Naive thymus-derived CD4-positive, alpha-beta T cell (primary cell): ENCODE measurements around the gene DIP2B. TPM values are rescaled to one million over a fixed set of nuclear protein-coding genes. Genes with fewer than 3 reads are reported as not detected.

Experiments
- ATAC-seq: fragments of 150-1000 bp; cut with Tn5 transposase; 2 replicates; pipeline ENCODE4 v1.10.0; 2021; ENCODE audit warnings: mild to moderate bottlenecking, moderate library complexity
- CTCF ChIA-PET: fragments of 350-600 bp; sonication (Branson Sonifier 250); formaldehyde crosslinking; loops from one replicate; lab custom pipeline; 2021; ENCODE audit warnings: antibody characterized with exemption; lab: Charles Lee
- POLR2A ChIA-PET: fragments of 350-600 bp; sonication (Branson Sonifier 250); formaldehyde crosslinking; loops from one replicate; lab custom pipeline; 2021; ENCODE audit warnings: antibody characterized with exemption, inconsistent platforms; lab: Charles Lee
- DNase-seq, 9 donors: peaks; one replicate each; pipeline versions ENCODE4 v3.0.0 to v3.0.0-alpha.2; 2020 to 2022; ENCODE audit warnings: mixed read lengths in 1 of 9
- H3K27ac ChIP-seq: one replicate; pipeline ENCODE4 v1.7.0; 2013; ENCODE audit warnings: mild to moderate bottlenecking, low read depth, low read length, moderate library complexity
- H3K27me3 ChIP-seq, 2 donors: one replicate each; pipeline ENCODE4 v1.7.0; 2013; ENCODE audit warnings: low read length in 2 of 2, mild to moderate bottlenecking in 2 of 2, moderate library complexity in 2 of 2; ENCODE audit not compliant: control insufficient read depth in 2 of 2, insufficient read depth in 2 of 2
- H3K36me3 ChIP-seq, 3 experiments: 1 replicate in 2 of 3; 2 replicates in 1 of 3; pipeline ENCODE4 v1.7.0; 2013; ENCODE audit warnings: low read length in 3 of 3, mild to moderate bottlenecking in 3 of 3, moderate library complexity in 1 of 3; ENCODE audit not compliant: insufficient read depth in 3 of 3, control insufficient read depth in 2 of 3
- H3K4me1 ChIP-seq, 2 donors: one replicate each; pipeline ENCODE4 v1.7.0; 2013; ENCODE audit warnings: low read length in 2 of 2, mild to moderate bottlenecking in 2 of 2, moderate library complexity in 1 of 2; ENCODE audit not compliant: control insufficient read depth in 2 of 2, insufficient read depth in 2 of 2
- H3K4me3 ChIP-seq: 2 replicates; pipeline ENCODE4 v1.7.0; 2013; ENCODE audit warnings: mild to moderate bottlenecking, low read length
- H3K9me3 ChIP-seq, 3 experiments: 1 replicate in 2 of 3; 2 replicates in 1 of 3; pipeline ENCODE4 v1.7.0; 2013; ENCODE audit warnings: low read length in 3 of 3; ENCODE audit not compliant: control insufficient read depth in 2 of 3
- H3K27ac Mint-ChIP-seq, 9 donors: one replicate each; pipeline ENCODE4 v1.8.0; 2020 to 2022; ENCODE audit warnings: mixed read lengths in 9 of 9, mild to moderate bottlenecking in 8 of 9, moderate library complexity in 5 of 9, inconsistent platforms in 2 of 9
- H3K27me3 Mint-ChIP-seq, 5 donors: one replicate each; pipeline ENCODE4 v1.8.0; 2021 to 2022; ENCODE audit warnings: mixed read lengths in 5 of 5, mild to moderate bottlenecking in 1 of 5
- H3K36me3 Mint-ChIP-seq, 5 donors: one replicate each; pipeline ENCODE4 v1.8.0; 2020 to 2022; ENCODE audit warnings: mixed read lengths in 5 of 5, mild to moderate bottlenecking in 3 of 5, inconsistent platforms in 1 of 5
- H3K4me1 Mint-ChIP-seq, 7 donors: one replicate each; pipeline ENCODE4 v1.8.0; 2020 to 2022; ENCODE audit warnings: mixed read lengths in 7 of 7, mild to moderate bottlenecking in 3 of 7, inconsistent platforms in 1 of 7
- H3K4me3 Mint-ChIP-seq, 10 donors: one replicate each; pipeline ENCODE4 v1.8.0; 2020 to 2022; ENCODE audit warnings: mild to moderate bottlenecking in 10 of 10, mixed read lengths in 10 of 10, moderate library complexity in 6 of 10, inconsistent platforms in 2 of 10
- H3K9me3 Mint-ChIP-seq, 11 donors: one replicate each; pipeline ENCODE4 v1.8.0; 2020 to 2022; ENCODE audit warnings: mixed read lengths in 11 of 11, mild to moderate bottlenecking in 4 of 11, inconsistent platforms in 1 of 11, moderate library complexity in 1 of 11
- intact Hi-C, 2 donors: fragments of 100-400 bp; cut with micrococcal nuclease; formaldehyde crosslinking; loops; one replicate each; pipeline ENCODE4 v1.15.1; 2023
- polyA plus RNA-seq, 2 donors: library from polyadenylated mRNA; unstranded; fragments of 300-500 nt; fragmentation: Illumina TruSeq; gene quantifications; one replicate each; pipeline ENCODE4 v1.2.3, GENCODE V29; 2021
- total RNA-seq, 6 experiments: library from RNA in 5 of 6; stranded (reverse) in 5 of 6; gene quantifications; 1 replicate in 5 of 6; 2 replicates in 1 of 6; pipeline ENCODE4 v1.2.3 and lab custom pipeline; 2021 to 2026

Gene DIP2B, protein sequence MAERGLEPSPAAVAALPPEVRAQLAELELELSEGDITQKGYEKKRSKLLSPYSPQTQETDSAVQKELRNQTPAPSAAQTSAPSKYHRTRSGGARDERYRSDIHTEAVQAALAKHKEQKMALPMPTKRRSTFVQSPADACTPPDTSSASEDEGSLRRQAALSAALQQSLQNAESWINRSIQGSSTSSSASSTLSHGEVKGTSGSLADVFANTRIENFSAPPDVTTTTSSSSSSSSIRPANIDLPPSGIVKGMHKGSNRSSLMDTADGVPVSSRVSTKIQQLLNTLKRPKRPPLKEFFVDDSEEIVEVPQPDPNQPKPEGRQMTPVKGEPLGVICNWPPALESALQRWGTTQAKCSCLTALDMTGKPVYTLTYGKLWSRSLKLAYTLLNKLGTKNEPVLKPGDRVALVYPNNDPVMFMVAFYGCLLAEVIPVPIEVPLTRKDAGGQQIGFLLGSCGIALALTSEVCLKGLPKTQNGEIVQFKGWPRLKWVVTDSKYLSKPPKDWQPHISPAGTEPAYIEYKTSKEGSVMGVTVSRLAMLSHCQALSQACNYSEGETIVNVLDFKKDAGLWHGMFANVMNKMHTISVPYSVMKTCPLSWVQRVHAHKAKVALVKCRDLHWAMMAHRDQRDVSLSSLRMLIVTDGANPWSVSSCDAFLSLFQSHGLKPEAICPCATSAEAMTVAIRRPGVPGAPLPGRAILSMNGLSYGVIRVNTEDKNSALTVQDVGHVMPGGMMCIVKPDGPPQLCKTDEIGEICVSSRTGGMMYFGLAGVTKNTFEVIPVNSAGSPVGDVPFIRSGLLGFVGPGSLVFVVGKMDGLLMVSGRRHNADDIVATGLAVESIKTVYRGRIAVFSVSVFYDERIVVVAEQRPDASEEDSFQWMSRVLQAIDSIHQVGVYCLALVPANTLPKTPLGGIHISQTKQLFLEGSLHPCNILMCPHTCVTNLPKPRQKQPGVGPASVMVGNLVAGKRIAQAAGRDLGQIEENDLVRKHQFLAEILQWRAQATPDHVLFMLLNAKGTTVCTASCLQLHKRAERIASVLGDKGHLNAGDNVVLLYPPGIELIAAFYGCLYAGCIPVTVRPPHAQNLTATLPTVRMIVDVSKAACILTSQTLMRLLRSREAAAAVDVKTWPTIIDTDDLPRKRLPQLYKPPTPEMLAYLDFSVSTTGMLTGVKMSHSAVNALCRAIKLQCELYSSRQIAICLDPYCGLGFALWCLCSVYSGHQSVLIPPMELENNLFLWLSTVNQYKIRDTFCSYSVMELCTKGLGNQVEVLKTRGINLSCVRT (N-terminal part only)
- 10 to 100 TPM; 34.1 to 41.8 (median 39.9) TPM for total RNA-seq
- polyA plus RNA-seq, result 10 to 100 TPM; 10.0 to 23.5 TPM
- 197 reads per million, percentile 93 among the genes with 10 or more reads in this experiment for total RNA-seq (lab: John Stamatoyannopoulos, UW)

- H3K4me3 Mint-ChIP-seq, result peak within 1 kb of the TSS; percentile 93 to 99 (median 98)
- intact Hi-C loops, result loop anchor here (1.0 to 10.0 kb wide), 9 partner anchors 16 to 522 kb away; partner anchors contain the start of genes SLC11A2 (in 2 of the 2) and LARP4 (in 1 of the 2)
- peak within 1 kb of the TSS; percentile 90 to 97 (median 94) for H3K27ac Mint-ChIP-seq
- peaks cover 0 to 16% (median 0%) of the 10 kb centered on the region in 5 donors for H3K36me3 Mint-ChIP-seq
- Histone ChIP-seq H3K4me3 (peak within 1 kb of the TSS; percentile 83), H3K27me3 (no peaks in the 10 kb centered on the region), H3K27ac (peak within 1 kb of the TSS; percentile 93), H3K4me1 (peaks cover 33 to 41% of the 10 kb centered on the region in 2 donors), H3K36me3 (peaks cover 0 to 7% (median 0%) of the 10 kb centered on the region in 3 experiments), H3K9me3 (no peaks in the 10 kb centered on the region)
- DNase-seq (peak; percentile 90 to 96 (median 94)), ATAC-seq (peak; percentile 99)
- POLR2A ChIA-PET, result interaction anchor here (0.5 to 7.6 kb wide), 8 partner anchors 9 to 136 kb away, joined by 3 to 84 read pairs (median 6); no protein-coding TSS in a partner anchor
- peaks cover 36 to 51% (median 45%) of the 10 kb centered on the region in 7 donors for H3K4me1 Mint-ChIP-seq
- CTCF ChIA-PET, result interaction anchor here (0.5 to 5.8 kb wide), 14 partner anchors 9 to 208 kb away, joined by 3 to 60 read pairs (median 4); no protein-coding TSS in a partner anchor
- H3K27me3 Mint-ChIP-seq, result no peaks in the 10 kb centered on the region
- H3K9me3 Mint-ChIP-seq, result peaks cover 0 to 8% (median 0%) of the 10 kb centered on the region in 11 donors
Observed at GRCh38 chr12:50504798-50505674, at the start of gene DIP2B. DIP2B (plus strand) TSS chr12:50504985; CDS start chr12:50505141, 156 bp downstream.

GRCh38 chr12:50458606-50459005 lies 46.2 kb upstream of the DIP2B start:
- H3K4me1 ChIP-seq, result no peaks in the 10 kb centered on the region
- ChIA-PET POLR2A (no interaction called here), CTCF (no interaction called here)
- Mint-ChIP-seq H3K27me3 (no peaks in the 10 kb centered on the region), H3K4me1 (peaks cover 0 to 4% (median 0%) of the 10 kb centered on the region in 7 donors), H3K36me3 (peaks cover 0 to 33% (median 19%) of the 10 kb centered on the region in 5 donors), H3K9me3 (no peaks in the 10 kb centered on the region), H3K4me3 (no peak overlapping the region), H3K27ac (no peak overlapping the region)
- H3K27me3 ChIP-seq, result no peaks in the 10 kb centered on the region
- H3K9me3 ChIP-seq, result no peaks in the 10 kb centered on the region
- no peak for DNase-seq
- no peak overlapping the region for H3K4me3 ChIP-seq
- no peak for ATAC-seq
- H3K36me3 ChIP-seq, result peaks cover 4 to 26% (median 6%) of the 10 kb centered on the region in 3 experiments
- intact Hi-C loops, result no loop called here
- H3K27ac ChIP-seq, result no peak overlapping the region

DNA sequence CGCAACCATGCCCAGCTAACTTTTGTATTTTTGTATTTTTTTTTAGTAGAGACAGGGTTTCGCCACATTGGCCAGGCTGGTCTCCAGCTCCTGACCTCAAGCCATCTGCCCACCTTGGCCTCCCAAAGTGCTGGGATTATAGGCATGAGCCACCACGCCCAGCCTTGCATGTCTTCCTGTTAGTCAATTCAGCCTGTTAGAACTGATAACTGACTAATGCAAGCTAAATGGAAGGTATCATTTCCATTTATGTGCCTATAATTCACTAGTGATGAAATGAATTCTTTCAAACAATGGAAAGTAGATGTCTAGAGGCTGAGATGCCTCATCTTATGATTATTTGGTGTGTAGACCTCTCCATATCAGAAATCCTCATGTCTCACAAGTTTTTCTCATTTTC lies 37.3 kb upstream of the DIP2B start:
- Mint-ChIP-seq H3K9me3 (peaks cover 0 to 6% (median 0%) of the 10 kb centered on the region in 11 donors), H3K36me3 (peaks cover 13 to 51% (median 34%) of the 10 kb centered on the region in 5 donors), H3K27me3 (no peaks in the 10 kb centered on the region), H3K4me1 (peaks cover 0 to 4% (median 0%) of the 10 kb centered on the region in 7 donors), H3K4me3 (no peak overlapping the region), H3K27ac (no peak overlapping the region)
- DNase-seq (no peak), ATAC-seq (no peak)
- no peak overlapping the region for H3K27ac ChIP-seq
- ChIA-PET CTCF (interaction anchor here (0.7 kb wide), 2 partner anchors 25 to 70 kb away, joined by 3 to 4 read pairs; no protein-coding TSS in a partner anchor), POLR2A (no interaction called here)
- no peaks in the 10 kb centered on the region for H3K4me1 ChIP-seq
- no peak overlapping the region for H3K4me3 ChIP-seq
- no peaks in the 10 kb centered on the region for H3K9me3 ChIP-seq
- no peaks in the 10 kb centered on the region for H3K27me3 ChIP-seq
- H3K36me3 ChIP-seq, result peaks cover 0 to 27% (median 7%) of the 10 kb centered on the region in 3 experiments
- intact Hi-C loops, result no loop called here

GRCh38 chr12:50477241-50477832 lies 27.4 kb upstream of the DIP2B start:
- H3K27me3 ChIP-seq, result no peaks in the 10 kb centered on the region
- peaks cover 11 to 37% (median 23%) of the 10 kb centered on the region in 5 donors for H3K36me3 Mint-ChIP-seq
- peaks cover 0 to 1% (median 0%) of the 10 kb centered on the region in 11 donors for H3K9me3 Mint-ChIP-seq
- POLR2A ChIA-PET, result no interaction called here
- H3K4me1 Mint-ChIP-seq, result no peaks in the 10 kb centered on the region
- no peaks in the 10 kb centered on the region for H3K27me3 Mint-ChIP-seq
- no peak overlapping the region for H3K4me3 Mint-ChIP-seq
- no peak overlapping the region for H3K27ac ChIP-seq
- CTCF ChIA-PET, result no interaction called here
- peaks cover 0 to 31% (median 7%) of the 10 kb centered on the region in 3 experiments for H3K36me3 ChIP-seq
- ATAC-seq (no peak), DNase-seq (no peak)
- intact Hi-C loops, result no loop called here
- H3K4me3 ChIP-seq, result no peak overlapping the region
- H3K27ac Mint-ChIP-seq, result peak overlapping the region in 1 of 9 donors; percentile 20
- H3K4me1 ChIP-seq, result no peaks in the 10 kb centered on the region
- H3K9me3 ChIP-seq, result no peaks in the 10 kb centered on the region

- Mint-ChIP-seq H3K36me3 (peaks cover 0 to 6% (median 0%) of the 10 kb centered on the region in 5 donors), H3K4me1 (peaks cover 0 to 2% (median 0%) of the 10 kb centered on the region in 7 donors), H3K4me3 (no peak overlapping the region), H3K9me3 (peaks cover 0 to 4% (median 0%) of the 10 kb centered on the region in 11 donors), H3K27me3 (no peaks in the 10 kb centered on the region), H3K27ac (peak overlapping the region in 1 of 9 donors; percentile 84)
- no peak for ATAC-seq
- Histone ChIP-seq H3K27me3 (no peaks in the 10 kb centered on the region), H3K4me1 (no peaks in the 10 kb centered on the region), H3K36me3 (peaks cover 0 to 3% (median 0%) of the 10 kb centered on the region in 3 experiments), H3K9me3 (no peaks in the 10 kb centered on the region), H3K27ac (no peak overlapping the region), H3K4me3 (no peak overlapping the region)
- no peak for DNase-seq
- ChIA-PET POLR2A (no interaction called here), CTCF (no interaction called here)
- intact Hi-C loops, result no loop called here
Observed at GRCh38 chr12:50482571-50482970, 22.2 kb upstream of the DIP2B start.
